ENCODE data around the gene PKIB.

PKIB gene

DNA sequence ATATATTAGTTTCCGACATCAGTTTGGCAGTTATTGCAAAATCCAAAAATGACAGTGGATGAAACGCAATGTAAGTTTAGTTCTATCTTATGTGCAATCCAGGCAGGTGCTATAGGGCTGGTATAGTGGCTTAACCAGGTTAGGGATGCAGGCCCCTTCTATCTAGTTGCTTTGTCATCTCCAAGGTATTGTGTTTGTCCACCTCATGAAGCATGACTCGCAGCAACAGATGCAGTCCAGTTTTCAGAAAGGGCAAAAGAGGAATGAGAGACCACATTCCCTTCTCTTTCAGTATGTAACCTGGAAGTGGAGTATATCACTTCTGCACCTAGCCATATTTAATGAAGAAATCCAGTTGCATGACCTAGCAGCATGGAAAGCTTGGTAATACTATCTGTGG, 59.7 kb downstream of the PKIB start:
- DNase-seq (ENCODE audit: low read depth), result no peak

DNA sequence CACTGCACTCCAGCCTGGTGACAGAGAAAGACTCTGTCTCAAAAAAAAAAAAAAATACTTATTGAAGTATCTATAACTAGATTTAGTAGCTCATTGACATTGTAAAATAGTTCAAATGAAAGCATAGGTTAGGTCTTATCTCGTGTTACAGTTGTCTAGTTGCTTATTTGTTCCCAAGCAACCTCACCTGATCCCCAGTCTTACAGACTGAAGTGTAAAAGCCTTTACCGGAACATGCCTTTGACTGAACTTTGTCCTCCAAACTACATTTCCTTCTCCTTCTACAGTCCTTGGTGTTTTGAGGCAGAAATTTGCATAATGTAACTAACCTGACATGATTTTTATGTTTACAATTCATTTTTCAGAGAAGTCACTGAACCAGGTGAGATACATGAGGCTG, 61.0 kb downstream of the PKIB start:
- no peak for DNase-seq (ENCODE audit: low read depth)

DNA sequence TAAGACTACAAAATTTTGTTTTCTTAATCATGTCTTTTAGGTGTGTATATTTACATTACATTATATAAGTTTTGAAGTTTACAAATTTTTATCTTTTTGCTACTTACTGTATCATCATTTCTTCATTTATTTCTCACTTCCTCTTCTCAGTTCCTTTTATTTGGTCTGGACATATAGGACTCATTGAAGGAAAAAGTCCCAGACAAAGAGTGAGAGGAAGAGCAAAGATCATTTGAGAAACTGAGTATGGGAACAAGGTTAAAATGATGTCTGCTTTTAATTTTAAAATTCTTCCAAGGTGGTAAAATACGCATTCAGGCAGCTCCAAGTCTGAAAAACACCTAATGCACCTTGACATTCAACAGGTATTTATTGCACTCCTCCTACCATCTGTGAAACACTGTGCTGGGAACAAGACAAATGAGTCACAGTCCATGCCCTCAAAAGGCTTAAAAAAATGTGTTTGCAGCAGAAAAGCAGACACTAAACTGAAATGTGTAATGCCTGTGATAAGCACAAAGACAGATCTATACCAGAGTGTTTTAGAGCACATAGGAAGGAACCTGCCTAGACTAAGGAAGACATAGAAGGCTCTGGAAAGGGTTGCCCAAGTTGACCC, 63.2 kb downstream of the PKIB start:
- no peak for DNase-seq (ENCODE audit: low read depth)

DNA sequence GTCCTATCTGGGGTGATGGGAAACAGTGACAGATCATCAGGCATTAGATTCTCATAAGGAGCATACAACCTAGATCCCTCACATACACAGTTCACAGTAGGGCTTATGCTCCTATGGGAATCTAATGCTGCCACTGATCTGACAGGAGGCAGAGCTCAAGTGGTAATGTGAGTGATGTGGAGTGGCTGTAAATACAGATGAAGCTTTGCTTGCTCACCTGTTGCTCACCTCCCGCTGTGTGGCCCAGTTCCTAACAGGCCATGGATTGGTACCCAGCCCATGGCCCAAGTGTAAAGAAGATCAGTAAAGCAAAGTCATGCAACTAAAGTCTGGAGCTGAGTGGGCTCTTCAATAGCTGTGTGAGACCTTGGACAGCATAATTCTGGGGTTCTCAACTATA, 65.9 kb downstream of the PKIB start:
- no peak for DNase-seq (ENCODE audit: low read depth)

DNA sequence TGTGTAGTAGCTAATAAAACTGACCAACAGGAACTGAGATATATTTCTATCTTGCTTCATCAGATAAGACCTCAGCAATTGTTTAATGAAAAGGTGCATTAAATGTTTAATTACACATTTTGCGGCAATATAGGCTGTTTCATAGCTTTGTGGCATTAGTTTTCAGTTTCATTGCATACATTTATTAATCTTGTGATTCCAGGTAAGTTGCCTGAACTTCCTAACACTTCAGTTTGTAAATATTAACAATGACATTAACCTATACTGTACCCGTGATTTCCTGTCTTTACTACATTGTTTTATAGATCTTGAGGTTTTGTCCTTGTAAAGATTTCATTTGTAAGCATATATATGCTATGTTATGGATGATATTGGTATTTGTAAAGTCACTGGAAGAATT, 66.5 kb downstream of the PKIB start:
- DNase-seq (ENCODE audit: low read depth), result no peak

DNA sequence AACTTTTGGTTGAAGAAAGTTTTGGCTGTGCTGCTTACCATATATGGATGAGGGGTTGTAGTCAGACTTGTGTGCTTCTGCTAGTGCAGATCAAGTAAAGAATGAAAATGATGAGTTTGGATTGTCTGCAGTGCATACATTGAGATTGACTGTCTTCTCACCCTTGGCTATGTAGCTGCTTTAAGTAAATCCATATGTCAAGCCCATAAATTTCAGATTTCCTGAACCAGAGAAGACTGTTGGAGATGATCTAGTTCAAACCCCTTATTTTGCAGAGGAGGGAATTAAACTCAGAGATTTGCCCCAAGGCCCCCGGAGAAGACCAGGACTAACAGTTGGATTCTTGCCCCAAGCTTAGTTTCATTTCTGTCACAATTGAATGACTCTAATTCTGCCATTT, 67.2 kb downstream of the PKIB start:
- DNase-seq (ENCODE audit: low read depth), result no peak

DNA sequence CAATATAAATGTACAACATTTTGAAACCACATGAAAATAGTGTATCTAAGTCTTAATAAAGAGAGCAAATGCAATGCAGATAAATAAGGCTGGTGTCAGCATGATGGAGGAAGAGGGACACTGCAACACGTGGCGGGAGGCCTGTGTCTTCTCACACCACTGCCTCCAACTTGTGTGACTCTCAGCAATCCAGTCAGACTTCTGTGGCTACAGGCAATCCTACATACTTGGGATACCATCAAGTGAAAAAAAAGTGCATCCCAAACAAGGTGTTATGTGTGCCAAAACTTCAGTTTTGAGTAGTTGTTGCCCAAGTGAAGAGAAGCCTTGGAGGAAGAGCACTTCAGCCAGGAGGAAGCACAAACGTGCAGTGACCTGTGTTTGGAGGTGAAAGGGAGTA, 68.6 kb downstream of the PKIB start:
- no peak for DNase-seq (ENCODE audit: low read depth)

DNA sequence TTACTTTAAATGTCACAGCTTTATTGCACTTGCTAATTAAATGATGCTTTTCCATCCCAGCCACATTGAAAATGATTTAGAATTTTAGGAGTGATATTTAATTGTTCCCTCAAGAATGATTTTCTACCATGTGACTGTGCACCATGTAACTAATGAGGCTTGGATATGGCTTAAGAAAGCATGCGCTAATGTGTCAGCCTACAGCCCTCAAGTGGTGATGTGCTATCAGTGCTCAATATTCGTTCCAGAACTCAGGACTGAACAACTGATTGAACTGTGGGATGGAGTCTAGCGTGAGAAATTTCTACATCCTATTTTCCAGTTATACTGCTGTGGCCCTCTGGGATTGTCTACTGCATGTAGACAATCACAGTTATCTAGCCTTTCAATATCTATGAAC, 71.5 kb downstream of the PKIB start:
- no peak for DNase-seq (ENCODE audit: low read depth)

DNA sequence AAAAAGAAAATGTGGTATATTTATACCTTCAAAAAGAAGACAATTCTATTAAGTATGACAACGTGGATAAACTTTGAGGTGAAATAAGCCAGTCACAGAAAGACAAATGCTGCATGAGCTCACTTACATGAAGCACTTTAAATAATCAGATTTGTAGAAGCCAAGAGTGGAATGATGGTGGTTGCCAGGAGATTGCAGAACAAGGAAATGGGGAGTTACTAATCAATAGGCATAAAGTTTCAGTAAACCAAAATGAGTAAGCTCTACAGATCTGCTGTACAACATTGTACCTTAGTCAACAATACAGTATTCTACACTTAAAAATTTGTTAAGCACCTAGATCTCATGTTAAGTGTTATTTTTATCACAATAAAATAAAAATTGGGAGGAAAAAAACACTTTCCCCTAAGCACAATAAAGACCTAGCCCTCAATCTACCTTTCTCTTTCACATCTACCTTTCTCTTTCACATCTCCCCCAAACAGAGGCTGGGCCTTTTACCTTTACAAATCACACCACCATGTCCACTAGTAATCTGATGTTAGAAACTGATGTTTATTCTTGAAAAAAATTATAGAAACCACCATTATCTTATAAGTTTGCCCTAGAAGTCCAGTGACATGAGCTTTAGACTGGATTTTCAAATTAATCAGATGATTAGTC, 73.9 kb downstream of the PKIB start:
- no peak for DNase-seq (ENCODE audit: low read depth)

DNA sequence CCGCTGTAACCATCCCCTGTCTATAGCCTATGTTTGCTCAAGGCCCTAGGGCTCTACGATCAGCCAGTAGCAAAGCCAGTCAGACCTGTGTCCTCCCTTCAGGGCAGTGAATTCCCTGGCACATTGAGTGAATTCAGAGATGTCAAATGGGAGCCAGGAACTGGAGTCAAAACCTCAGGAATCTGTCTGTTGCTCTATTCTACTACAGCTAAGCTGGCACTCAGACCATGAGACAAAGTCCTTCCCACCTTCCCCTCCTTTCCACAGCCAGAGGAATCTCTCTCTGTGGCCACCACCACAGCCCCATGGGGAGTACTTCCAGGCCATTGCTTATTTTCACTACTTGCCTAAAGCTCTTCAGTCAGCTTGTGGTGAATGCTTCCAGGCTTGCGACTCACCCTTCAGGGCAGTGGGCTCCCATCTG, 82.0 kb downstream of the PKIB start:
- DNase-seq (ENCODE audit: low read depth), result no peak

DNA sequence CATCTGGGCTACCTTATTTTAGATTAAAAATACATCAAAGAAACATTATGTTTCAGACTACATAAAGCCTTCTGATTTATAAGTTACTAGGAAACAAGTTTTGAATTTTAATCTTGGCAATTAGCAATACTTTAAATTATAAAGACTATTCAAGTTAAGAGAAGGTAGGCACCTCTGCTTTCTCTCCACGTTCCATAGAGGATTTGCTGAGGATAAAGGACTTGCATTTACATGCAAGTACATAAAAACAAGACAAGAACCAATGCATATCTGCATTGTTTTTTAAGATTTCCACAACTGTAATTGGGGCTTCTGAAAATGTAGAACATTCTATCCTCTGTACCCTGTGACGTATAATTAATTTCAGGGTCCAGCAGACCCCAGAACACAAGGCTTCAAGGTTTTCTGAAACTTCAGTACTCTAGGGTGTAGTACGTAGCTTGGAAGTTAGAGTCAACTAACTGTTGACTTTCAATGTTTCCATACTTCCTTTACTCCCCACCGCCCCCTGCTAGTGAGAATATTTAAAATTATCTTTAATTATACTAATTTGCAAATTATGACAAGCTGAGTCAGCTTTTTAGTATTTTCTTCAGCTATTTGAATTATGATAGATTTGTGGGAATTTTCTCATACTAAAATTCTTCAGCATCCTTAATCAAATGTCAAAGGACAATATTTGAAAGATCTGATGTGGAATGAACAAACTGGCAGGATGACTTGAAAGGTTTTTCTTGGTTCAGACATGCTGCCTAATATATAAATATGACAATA, 82.8 kb downstream of the PKIB start:
- no peak for DNase-seq (ENCODE audit: low read depth)

DNA sequence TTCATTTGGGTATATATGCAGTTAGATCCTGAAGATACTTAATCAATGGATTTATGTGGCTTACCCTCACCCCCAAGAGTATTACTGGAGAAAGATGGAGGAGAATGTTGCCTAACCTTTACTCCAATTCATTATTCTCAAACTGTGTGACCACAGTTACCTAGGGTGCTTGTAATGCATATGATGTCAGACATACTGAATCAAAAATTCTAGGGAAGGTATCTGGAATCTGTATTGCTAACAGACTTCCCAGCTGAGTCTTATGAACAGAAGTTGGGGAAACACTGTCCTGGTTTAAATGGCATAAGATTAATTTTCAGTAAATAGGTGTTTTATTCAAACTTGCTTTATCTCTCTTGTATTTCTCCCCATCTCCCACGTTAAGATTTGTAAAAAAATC, 83.9 kb downstream of the PKIB start:
- DNase-seq (ENCODE audit: low read depth), result no peak

DNA sequence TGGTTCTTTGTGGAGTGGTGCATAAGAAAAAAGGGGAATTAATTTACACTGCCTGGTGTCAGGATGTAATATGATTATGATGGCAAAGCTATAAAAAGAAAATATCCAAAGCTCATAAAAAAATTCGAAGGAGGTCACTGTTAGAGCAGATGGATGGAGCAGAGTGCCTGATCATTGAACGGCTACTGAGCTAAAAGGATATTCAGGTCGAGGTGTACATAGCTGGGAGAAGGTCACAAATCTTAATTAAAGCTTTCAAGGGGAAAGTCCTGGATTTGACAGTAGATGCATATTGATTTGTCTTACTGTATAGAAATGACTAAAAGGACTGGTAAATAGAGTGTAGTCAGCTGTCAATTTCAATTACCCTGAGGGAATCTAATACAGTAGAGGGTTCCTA, 84.4 kb downstream of the PKIB start:
- no peak for DNase-seq (ENCODE audit: low read depth)

DNA sequence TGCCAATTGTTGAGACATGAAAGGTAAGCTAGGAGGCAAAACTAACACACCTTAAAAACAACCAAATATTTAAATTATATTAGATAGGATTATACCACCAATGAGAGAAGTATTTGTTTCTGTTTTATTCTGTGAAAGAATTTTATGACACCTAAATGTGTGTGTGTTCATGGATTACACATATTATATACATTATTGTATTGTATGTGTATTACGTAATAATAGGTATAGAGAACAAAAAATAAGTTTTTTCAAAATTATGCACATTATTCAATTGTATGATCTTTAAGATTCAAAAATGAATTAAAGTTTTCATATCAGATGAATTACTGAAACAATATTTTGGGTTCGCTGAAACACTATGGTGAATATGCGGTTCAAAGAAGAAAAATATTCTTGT, 85.0 kb downstream of the PKIB start:
- no peak for DNase-seq (ENCODE audit: low read depth)

DNA sequence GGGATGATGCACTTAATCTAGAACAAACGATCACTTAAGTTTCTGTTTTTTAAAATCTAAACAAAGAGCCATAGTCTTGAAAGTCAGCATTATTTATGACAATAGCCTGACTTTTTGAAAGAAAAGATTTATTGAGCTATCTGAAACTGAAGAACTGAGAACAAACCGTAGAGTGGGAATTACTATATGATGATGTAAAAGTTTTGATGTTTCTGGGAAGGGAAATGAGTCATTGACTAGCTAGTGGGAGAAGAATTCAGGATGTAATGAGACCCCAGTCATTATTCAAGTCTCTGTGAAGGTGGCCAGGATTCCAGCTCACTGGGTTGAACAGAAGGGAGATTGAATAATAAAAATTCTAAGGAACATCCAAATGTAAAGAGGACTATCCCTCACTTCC, 85.9 kb downstream of the PKIB start:
- DNase-seq (ENCODE audit: low read depth), result no peak

DNA sequence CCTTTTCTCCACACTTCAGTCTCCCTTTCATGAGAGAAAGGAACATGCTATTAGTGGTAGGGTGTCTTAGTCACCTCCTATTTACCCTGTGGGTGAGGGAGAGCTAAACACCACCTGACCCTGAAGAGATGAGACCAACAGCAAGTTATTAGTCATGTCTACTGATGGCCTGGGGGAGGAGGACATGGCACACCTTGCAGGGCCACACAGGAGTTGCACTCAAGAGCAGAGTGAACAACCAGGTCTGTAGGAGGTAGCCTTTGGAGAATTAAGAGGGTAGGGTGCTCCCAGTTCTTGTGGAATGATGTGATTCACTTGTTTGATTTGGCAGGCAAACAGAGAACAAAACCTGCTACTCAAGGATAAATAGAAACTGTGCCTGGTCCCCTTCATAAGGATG, 86.6 kb downstream of the PKIB start:
- DNase-seq (ENCODE audit: low read depth), result no peak

DNA sequence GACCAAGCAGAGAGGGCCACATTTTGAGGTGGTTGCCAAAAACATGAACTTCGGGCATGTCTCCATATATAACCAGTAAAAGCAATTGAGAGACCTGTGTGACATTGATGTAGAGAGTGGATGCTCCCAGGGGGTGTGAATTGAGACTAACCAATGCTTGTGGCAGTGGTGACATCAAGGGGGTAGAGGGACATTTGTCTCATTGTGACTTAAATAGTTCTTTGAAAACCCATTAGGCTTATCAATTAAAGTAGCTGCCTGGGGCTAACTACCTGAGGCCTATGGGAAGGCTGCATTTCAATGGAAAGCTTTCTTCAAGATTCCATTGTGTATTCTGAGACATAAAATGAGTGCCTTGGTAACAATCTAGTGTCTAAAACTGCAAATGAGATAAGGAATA, 87.3 kb downstream of the PKIB start:
- DNase-seq (ENCODE audit: low read depth), result no peak

DNA sequence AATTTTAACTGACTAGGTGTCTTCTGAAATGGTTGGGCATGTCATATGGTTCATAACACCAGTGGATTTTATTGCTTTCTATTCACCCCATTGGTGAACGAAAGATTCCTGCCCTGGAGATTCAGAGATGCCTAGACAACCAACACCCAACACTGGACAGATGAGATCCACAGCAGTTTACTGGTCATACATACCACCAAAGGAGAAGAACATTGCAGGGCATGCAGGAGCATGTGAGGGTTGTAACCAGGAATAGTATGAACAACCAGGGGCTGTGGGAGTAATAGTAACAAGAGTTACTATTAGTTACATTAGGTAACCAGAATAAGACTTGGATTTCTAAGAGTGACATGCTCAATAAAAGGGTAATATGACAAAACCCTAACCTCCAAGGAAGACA, 91.5 kb downstream of the PKIB start:
- no peak for DNase-seq (ENCODE audit: low read depth)

DNA sequence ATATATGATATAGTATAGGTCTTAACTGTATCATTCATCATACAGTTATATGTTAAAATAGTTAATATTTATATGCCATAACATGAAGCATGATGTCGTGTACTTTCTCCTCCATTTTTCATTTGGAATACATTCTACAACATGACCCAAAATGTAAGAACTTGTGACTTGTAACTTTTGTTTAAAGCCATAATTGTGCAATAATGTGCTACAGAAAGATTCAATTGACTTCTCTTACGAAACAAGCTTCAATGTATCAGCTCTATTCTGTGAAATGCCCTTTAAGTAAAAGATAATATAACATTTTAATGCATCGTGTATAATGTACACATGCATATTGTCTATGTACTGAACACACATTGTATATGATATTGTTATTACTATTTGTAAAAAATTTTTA, 92.6 kb downstream of the PKIB start:
- no peak for DNase-seq (ENCODE audit: low read depth)

DNA sequence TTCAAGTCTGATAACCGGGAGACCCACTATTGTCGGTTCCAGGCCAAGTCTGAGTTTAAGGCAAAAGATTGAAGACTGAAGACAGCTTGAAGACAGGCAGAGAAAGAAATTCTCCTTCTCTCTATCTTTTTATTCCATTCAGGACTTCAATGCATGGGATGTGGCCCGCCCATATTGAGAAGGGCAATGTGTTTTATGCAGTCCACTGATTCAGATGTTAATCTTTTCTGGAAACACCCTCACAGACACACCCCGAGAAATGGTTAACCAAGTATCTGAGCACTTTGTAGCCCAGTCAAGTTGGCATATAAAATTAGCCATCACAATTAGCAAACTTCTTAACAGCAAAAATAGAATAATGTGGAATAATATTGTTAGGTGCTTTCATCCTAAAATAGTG, 93.9 kb downstream of the PKIB start:
- DNase-seq (ENCODE audit: low read depth), result no peak

DNA sequence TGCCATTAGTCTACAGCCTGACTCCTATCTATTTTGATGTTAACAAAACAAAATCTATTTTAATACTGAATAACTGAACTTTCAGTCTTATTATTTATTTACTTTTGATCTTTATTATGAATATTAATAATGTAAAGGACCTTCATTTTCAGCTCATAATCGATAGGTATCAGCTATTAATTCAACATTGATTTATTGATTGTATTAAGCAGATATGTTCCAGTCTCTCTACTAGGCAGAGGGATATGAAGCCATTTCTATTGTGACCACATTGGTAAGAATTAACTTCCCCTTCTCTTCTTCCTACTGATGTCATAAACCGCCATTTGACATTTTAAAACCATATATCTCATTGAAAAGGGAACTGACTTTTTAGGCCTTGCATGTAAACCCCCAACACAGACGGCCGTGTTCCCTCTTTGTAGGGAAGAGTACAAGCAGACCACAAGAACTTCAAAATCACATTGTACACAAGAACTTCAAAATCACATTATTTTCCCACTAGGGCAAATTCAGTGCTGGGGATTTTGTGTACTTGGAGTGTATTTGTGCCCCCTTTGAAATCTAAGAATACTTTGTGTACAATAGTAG, 99.8 kb downstream of the PKIB start:
- peak; percentile 30 for DNase-seq (ENCODE audit: low read depth)

DNA sequence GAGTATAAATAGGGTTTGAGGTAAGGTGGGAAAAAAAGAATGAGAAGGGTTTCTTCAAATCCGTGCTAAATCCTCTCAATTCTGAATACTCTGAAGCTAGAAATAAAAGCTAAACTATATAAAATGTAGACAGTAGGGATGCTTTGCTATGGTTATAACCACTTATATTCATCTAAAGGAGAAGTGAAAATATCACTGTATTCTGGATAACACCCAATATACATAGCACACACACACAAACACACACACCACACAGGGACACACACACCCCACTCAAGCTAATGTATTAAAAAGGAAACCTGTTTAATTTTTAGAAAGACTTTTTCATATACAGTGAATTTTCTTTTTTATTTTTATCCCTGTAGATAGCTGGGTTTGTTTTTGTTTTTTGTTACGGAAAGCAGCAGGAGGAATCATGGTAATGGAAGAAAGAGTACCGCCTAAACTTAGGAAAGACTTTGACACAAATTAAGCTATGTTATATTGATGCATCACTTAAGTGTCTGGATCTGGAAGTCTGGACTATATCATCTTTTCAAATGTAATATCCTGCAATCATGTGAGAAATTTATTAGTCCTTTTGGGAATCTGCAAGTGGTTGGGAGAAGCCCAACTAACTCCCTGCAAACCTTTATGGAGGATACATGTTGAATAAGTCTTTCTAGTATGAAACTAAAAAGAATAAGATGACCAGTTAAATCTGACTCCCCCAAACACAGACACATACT, 100.9 kb downstream of the PKIB start:
- DNase-seq (ENCODE audit: low read depth), result no peak

DNA sequence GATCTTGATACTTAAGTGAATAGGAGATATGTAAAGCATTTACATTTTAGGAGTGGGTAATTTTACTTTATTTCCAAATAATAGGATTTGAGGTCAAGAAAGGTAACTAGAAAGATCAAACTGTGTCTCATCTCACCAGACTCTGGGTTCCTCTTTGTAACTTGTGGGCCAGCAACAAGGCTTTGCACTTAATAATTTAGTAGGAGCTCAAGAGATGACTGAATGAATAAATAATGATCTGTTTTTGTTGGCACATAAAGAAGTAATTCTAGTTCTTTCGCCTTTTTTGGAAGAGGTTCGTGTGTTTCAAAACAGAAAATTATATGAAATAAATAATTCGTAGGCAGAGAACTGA, 101.9 kb downstream of the PKIB start:
- DNase-seq (ENCODE audit: low read depth), result no peak
